GM12878 (cell line): Measurements from ENCODE around the gene OPN1SW. TPM values are rescaled to one million over a fixed set of nuclear protein-coding genes. Genes with fewer than 3 reads are reported as not detected.

ENCODE experiments used
- ATAC-seq: fragments of 200-7000 bp; cut with Tn5 transposase; 3 replicates; pipeline ENCODE4 v1.9.1; 2020; ENCODE audit warnings: mild to moderate bottlenecking, moderate library complexity
- BruUV-seq: library from RNA; stranded (reverse); fragments of 400-500 nt; replicated peaks from 2 replicates; lab custom pipeline; 2021; lab: Mats Ljungman, UMichigan
- CTCF ChIA-PET: fragments of 300-600 bp; sonication (Branson Sonifier 250); formaldehyde crosslinking; extraction: SDS; loops from one replicate; lab custom pipeline; 2021; ENCODE audit warnings: inconsistent platforms; lab: Yijun Ruan, JAX
- POLR2A ChIA-PET: fragments of 350-600 bp; formaldehyde crosslinking; extraction: SDS; loops from one replicate; lab custom pipeline; 2021; ENCODE audit warnings: inconsistent platforms; lab: Charles Lee
- RAD21 ChIA-PET: fragments of 300-600 bp; sonication (Branson Sonifier 250); formaldehyde crosslinking; loops from one replicate; lab custom pipeline; 2023; ENCODE audit warnings: antibody characterized with exemption; ENCODE audit not compliant: unreplicated experiment; lab: Charles Lee
- SMC1A ChIA-PET: fragments of 300-600 bp; sonication (Branson Sonifier 250); formaldehyde crosslinking; loops from one replicate; lab custom pipeline; 2023; ENCODE audit not compliant: unreplicated experiment, uncharacterized antibody; lab: Charles Lee
- DNase-seq: peaks from one replicate; pipeline ENCODE4 v3.0.0-alpha.2; 2011; ENCODE audit warnings: low read depth, low spot score
- FAIRE-seq: peaks from 3 replicates; lab custom pipeline; 2011; peaks lifted over from hg19 to GRCh38; lab: Jason Lieb, UNC
- H2AFZ ChIP-seq: 2 replicates; pipeline ENCODE4 v1.6.0; 2011; ENCODE audit warnings: low read depth, low read length, control low read depth; ENCODE audit not compliant: control insufficient read depth
- H3K27ac ChIP-seq: 2 replicates; pipeline ENCODE4 v1.5.1; 2011; ENCODE audit warnings: control low read depth; ENCODE audit not compliant: control insufficient read depth, insufficient read depth
- H3K27me3 ChIP-seq, 2 experiments: replicated peaks in 1 of 2; 2 replicates each; pipeline versions ENCODE4 v1.6.0 to v1.6.1; 2011; ENCODE audit warnings: low read length in 1 of 2; ENCODE audit not compliant: control insufficient read depth in 2 of 2, insufficient read depth in 2 of 2
- H3K36me3 ChIP-seq, 2 experiments: 2 replicates each; pipeline ENCODE4 v1.5.1; 2011; ENCODE audit warnings: low read length in 1 of 2; ENCODE audit not compliant: control insufficient read depth in 2 of 2, insufficient read depth in 2 of 2
- H3K4me1 ChIP-seq: 2 replicates; pipeline ENCODE4 v1.6.1; 2011; ENCODE audit warnings: mild to moderate bottlenecking, low read length, moderate library complexity, mixed read lengths; ENCODE audit not compliant: control insufficient read depth, insufficient read depth
- H3K4me2 ChIP-seq: 2 replicates; pipeline ENCODE4 v1.6.0; 2011; ENCODE audit warnings: control low read depth; ENCODE audit not compliant: control insufficient read depth, insufficient read depth
- H3K4me3 ChIP-seq: fragments of 200-600 bp; sonication (generic); 2 replicates; pipeline ENCODE4 v1.5.1; 2016
- H3K79me2 ChIP-seq: 2 replicates; pipeline ENCODE4 v1.6.0; 2011; ENCODE audit warnings: low read length; ENCODE audit not compliant: control insufficient read depth, insufficient read depth
- H3K9ac ChIP-seq: 2 replicates; pipeline ENCODE4 v1.8.0; 2011; ENCODE audit warnings: low read length, control low read depth, mixed read lengths; ENCODE audit not compliant: control insufficient read depth, insufficient read depth
- H3K9me3 ChIP-seq: replicated peaks from 3 replicates; pipeline ENCODE4 v1.5.1; 2011; ENCODE audit warnings: mild to moderate bottlenecking, low read length; ENCODE audit not compliant: control insufficient read depth, insufficient read depth
- H4K20me1 ChIP-seq: 2 replicates; pipeline ENCODE4 v1.6.0; 2011; ENCODE audit not compliant: control insufficient read depth, insufficient read depth
- BACH1 ChIP-seq: fragments of 450-650 bp; IDR thresholded peaks from 2 replicates; pipeline ENCODE4 v1.6.1; 2017; ENCODE audit warnings: mild to moderate bottlenecking, borderline replicate concordance
- BMI1 ChIP-seq: fragments of 450-650 bp; IDR thresholded peaks from 2 replicates; pipeline ENCODE4 v1.6.1; 2016; ENCODE audit warnings: mild to moderate bottlenecking, moderate library complexity, borderline replicate concordance
- CHD4 ChIP-seq: fragments of 200-600 bp; sonication (generic); IDR thresholded peaks from 2 replicates; pipeline ENCODE4 v1.6.1; 2016; ENCODE audit warnings: mild to moderate bottlenecking
- CREB1 ChIP-seq: IDR thresholded peaks from 2 replicates; pipeline ENCODE4 v1.6.1; 2012; ENCODE audit warnings: low read depth, mild to moderate bottlenecking, inconsistent platforms
- CREM ChIP-seq: IDR thresholded peaks from 2 replicates; pipeline ENCODE4 v1.6.1; 2014; ENCODE audit warnings: antibody characterized with exemption, low read depth
- FOXK2 ChIP-seq: fragments of 450-650 bp; IDR thresholded peaks from 2 replicates; pipeline ENCODE4 v1.6.1; 2017; ENCODE audit warnings: mild to moderate bottlenecking, moderate library complexity
- GABPA ChIP-seq: IDR thresholded peaks from 2 replicates; pipeline ENCODE4 v1.6.1; 2014; ENCODE audit warnings: antibody characterized with exemption, low read depth, mild to moderate bottlenecking, inconsistent platforms
- IKZF1 ChIP-seq: fragments of 450-650 bp; conservative IDR thresholded peaks from 2 replicates; pipeline ENCODE4 v1.6.1; 2017; ENCODE audit warnings: antibody characterized with exemption, mild to moderate bottlenecking
- JUNB ChIP-seq: IDR thresholded peaks from 2 replicates; pipeline ENCODE4 v1.6.1; 2016; ENCODE audit warnings: antibody characterized with exemption, mild to moderate bottlenecking
- KLF5 ChIP-seq: fragments of 450-650 bp; IDR thresholded peaks from 2 replicates; pipeline ENCODE4 v1.6.1; 2014; ENCODE audit warnings: mild to moderate bottlenecking; ENCODE audit not compliant: partially characterized antibody
- NRF1 ChIP-seq: conservative IDR thresholded peaks from 2 replicates; pipeline ENCODE4 v1.6.1; 2011; ENCODE audit warnings: mild to moderate bottlenecking, low read depth, low read length, improper control_type of control experiment
- PAX8 ChIP-seq: fragments of 450-650 bp; IDR thresholded peaks from 2 replicates; pipeline ENCODE4 v1.6.1; 2017; ENCODE audit warnings: mild to moderate bottlenecking, moderate library complexity
- RELA ChIP-seq: fragments of 450-650 bp; IDR thresholded peaks from 2 replicates; pipeline ENCODE4 v1.8.0; 2014; ENCODE audit warnings: borderline replicate concordance; ENCODE audit not compliant: partially characterized antibody
- SIX5 ChIP-seq: IDR thresholded peaks from 2 replicates; pipeline ENCODE4 v1.6.1; 2011; ENCODE audit warnings: mild to moderate bottlenecking, low read depth, low read length, moderate library complexity; ENCODE audit not compliant: severe bottlenecking
- SMARCA5 ChIP-seq: fragments of 450-650 bp; IDR thresholded peaks from 2 replicates; pipeline ENCODE4 v1.6.1; 2017; ENCODE audit warnings: mild to moderate bottlenecking
- TAF1 ChIP-seq: IDR thresholded peaks from 2 replicates; pipeline ENCODE4 v1.6.1; 2011; ENCODE audit warnings: mild to moderate bottlenecking, low read depth, low read length, borderline replicate concordance
- WRNIP1 ChIP-seq: IDR thresholded peaks from 2 replicates; pipeline ENCODE4 v1.6.1; 2011; ENCODE audit warnings: low read depth, low read length, improper control_type of control experiment, borderline replicate concordance
- WGBS: methylation state at CpG from one replicate; pipeline ENCODE4 v1.1.6; 2016; ENCODE audit warnings: low lambda C conversion rate; ENCODE audit not compliant: insufficient replicate concordance, insufficient coverage; ENCODE audit errors: missing lambda C conversion rate; 5-methylcytosine and 5-hydroxymethylcytosine counted together
- in situ Hi-C: fragments of 300-500 bp; cut with MboI; formaldehyde crosslinking; loops from 9 replicates; pipeline ENCODE4 v1.14.3; 2018; ENCODE audit warnings: mixed read lengths
- intact Hi-C: fragments of 100-400 bp; cut with micrococcal nuclease; formaldehyde crosslinking; loops from one replicate; pipeline ENCODE4 v1.14.2; 2022; ENCODE audit not compliant: unreplicated experiment
- polyA plus RNA-seq, 11 experiments: library from polyadenylated mRNA; depleted of rRNA in 4 of 11; unstranded in 6 of 11; stranded (reverse) in 5 of 11; fragments of >200 nt; fragmentation: Nextera tagmentation in 4 of 11; fragmentation: Illumina TruSeq in 1 of 11; extraction: Ambion mirVana in 4 of 11; extraction: Trizol in 1 of 11; gene quantifications; 1 replicate in 1 of 11; 2 replicates in 10 of 11; pipeline versions ENCODE4 v1.2.1 to v1.2.3, GENCODE V29; 2011 to 2016; ENCODE audit warnings: inconsistent platforms in 2 of 11, missing spikeins in 2 of 11, low read depth in 1 of 11
- total RNA-seq, 4 experiments: library from RNA; depleted of rRNA in 3 of 4; stranded (reverse); fragments of >200 nt in 3 of 4; fragmentation: Illumina TruSeq in 1 of 4; extraction: Trizol in 1 of 4; gene quantifications; 2 replicates each; pipeline versions ENCODE4 v1.2.1 to v1.2.3, GENCODE V29; 2013 to 2021
- TF ChIP-seq, protein P1 (sequence below): fragments of 450-650 bp; IDR thresholded peaks from 2 replicates; pipeline ENCODE4 v1.6.1; 2017; ENCODE audit warnings: mild to moderate bottlenecking
- TF ChIP-seq, protein P2 (sequence below): IDR thresholded peaks from 2 replicates; pipeline ENCODE4 v1.6.1; 2011; ENCODE audit warnings: borderline replicate concordance, low read depth, mild to moderate bottlenecking, moderate library complexity, mixed read lengths, low read length; ENCODE audit not compliant: insufficient read depth; ENCODE audit errors: extremely low read length
- TF ChIP-seq, protein P3 (sequence below): IDR thresholded peaks from 2 replicates; pipeline ENCODE4 v1.6.1; 2012; ENCODE audit warnings: low read depth, low read length, improper control_type of control experiment
- TF ChIP-seq, protein P4 (sequence below): fragments of 450-650 bp; IDR thresholded peaks from 2 replicates; pipeline ENCODE4 v1.6.1; 2017; ENCODE audit warnings: mild to moderate bottlenecking, low read depth, inconsistent platforms; ENCODE audit not compliant: poor library complexity, severe bottlenecking

OPN1SW gene
- total and polyA plus RNA-seq, 10 of the 15 experiments (the other 5 are each of a cell fraction or from before 2014, with no cell fraction given) = 0.11 to 0.35 (median 0.19) TPM; not detected in 6

DNA sequence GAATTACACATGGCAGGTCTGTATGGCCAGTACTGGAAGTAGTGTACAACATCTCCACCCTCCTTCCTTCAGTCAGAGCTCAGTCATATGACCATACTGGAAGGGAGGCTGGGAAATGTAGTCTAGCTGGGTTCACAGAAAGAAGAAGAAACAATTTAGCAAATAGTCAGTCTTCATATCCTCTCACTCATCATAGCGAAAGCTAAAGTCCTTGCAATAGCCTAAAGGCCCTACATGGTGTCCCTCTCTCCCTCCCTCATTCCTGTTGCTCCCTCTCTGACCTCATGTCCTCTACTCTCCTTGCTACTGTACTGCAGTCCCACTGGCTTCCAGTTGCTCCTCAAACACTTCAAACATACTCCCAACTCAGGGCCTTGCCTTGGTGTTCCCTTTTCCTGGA is 40.7 kb downstream of the OPN1SW start:
- H2AFZ ChIP-seq = peak overlapping the region; percentile 29; the same call in 1 of the 2 replicates
- ATAC-seq = no peak
- POLR2A ChIA-PET = interaction anchor here (0.6 to 1.0 kb wide), 2 partner anchors 10 to 33 kb away, joined by 3 to 4 read pairs; no protein-coding TSS in a partner anchor
- no peak overlapping the region for H3K9ac ChIP-seq
- 45% methylated on average over 1 of the region's 1 CpG for WGBS
- H4K20me1 ChIP-seq = no peaks in the 10 kb centered on the region
- intact Hi-C loops = loop anchor here (5.0 kb wide), 1 partner anchor 127 kb away; the partner anchor contains the start of gene ATP6V1F
- no peak overlapping the region for H3K4me2 ChIP-seq
- CTCF ChIA-PET = interaction anchor here (0.9 kb wide), 1 partner anchor 15 kb away, joined by 3 read pairs; no protein-coding TSS in a partner anchor
- no peak for DNase-seq
- no peak overlapping the region for H3K27ac ChIP-seq
- in situ Hi-C loops = no loop called here
- SMC1A ChIA-PET = interaction anchor here (0.7 to 1.3 kb wide), 2 partner anchors 27 to 30 kb away, joined by 3 read pairs; no protein-coding TSS in a partner anchor
- H3K4me3 ChIP-seq = no peak overlapping the region
- H3K4me1 ChIP-seq = no peaks in the 10 kb centered on the region
- BruUV-seq = no TSS peak
- no peaks in the 10 kb centered on the region for H3K9me3 ChIP-seq
- H3K27me3 ChIP-seq = no peaks in the 10 kb centered on the region; a peak in 1 of 4 replicates
- FAIRE-seq = no peak
- RAD21 ChIA-PET = interaction anchor here (1.0 kb wide), 1 partner anchor 12 kb away, joined by 3 read pairs; no protein-coding TSS in a partner anchor
- H3K36me3 ChIP-seq = no peaks in the 10 kb centered on the region
- peaks cover 9% of the 10 kb centered on the region for H3K79me2 ChIP-seq
- TF ChIP-seq, protein P1, sequence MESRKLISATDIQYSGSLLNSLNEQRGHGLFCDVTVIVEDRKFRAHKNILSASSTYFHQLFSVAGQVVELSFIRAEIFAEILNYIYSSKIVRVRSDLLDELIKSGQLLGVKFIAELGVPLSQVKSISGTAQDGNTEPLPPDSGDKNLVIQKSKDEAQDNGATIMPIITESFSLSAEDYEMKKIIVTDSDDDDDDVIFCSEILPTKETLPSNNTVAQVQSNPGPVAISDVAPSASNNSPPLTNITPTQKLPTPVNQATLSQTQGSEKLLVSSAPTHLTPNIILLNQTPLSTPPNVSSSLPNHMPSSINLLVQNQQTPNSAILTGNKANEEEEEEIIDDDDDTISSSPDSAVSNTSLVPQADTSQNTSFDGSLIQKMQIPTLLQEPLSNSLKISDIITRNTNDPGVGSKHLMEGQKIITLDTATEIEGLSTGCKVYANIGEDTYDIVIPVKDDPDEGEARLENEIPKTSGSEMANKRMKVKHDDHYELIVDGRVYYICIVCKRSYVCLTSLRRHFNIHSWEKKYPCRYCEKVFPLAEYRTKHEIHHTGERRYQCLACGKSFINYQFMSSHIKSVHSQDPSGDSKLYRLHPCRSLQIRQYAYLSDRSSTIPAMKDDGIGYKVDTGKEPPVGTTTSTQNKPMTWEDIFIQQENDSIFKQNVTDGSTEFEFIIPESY = no peak
- TF ChIP-seq JUNB = no peak
- peak; percentile 58 for TF ChIP-seq SIX5
- TF ChIP-seq, protein P2, sequence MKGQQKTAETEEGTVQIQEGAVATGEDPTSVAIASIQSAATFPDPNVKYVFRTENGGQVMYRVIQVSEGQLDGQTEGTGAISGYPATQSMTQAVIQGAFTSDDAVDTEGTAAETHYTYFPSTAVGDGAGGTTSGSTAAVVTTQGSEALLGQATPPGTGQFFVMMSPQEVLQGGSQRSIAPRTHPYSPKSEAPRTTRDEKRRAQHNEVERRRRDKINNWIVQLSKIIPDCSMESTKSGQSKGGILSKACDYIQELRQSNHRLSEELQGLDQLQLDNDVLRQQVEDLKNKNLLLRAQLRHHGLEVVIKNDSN = no peak
- no peak for TF ChIP-seq RELA
- TF ChIP-seq PAX8 = no peak
- TF ChIP-seq CREB1 = no peak
- no peak for TF ChIP-seq BACH1
- TF ChIP-seq FOXK2 = no peak
- TF ChIP-seq, protein P3, sequence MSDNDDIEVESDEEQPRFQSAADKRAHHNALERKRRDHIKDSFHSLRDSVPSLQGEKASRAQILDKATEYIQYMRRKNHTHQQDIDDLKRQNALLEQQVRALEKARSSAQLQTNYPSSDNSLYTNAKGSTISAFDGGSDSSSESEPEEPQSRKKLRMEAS = no peak
- TF ChIP-seq CHD4 = no peak
- TF ChIP-seq CREM = no peak
- TF ChIP-seq BMI1 = no peak
- no peak for TF ChIP-seq SMARCA5
- no peak for TF ChIP-seq NRF1
- no peak for TF ChIP-seq TAF1
- no peak for TF ChIP-seq WRNIP1
- TF ChIP-seq, protein P4, sequence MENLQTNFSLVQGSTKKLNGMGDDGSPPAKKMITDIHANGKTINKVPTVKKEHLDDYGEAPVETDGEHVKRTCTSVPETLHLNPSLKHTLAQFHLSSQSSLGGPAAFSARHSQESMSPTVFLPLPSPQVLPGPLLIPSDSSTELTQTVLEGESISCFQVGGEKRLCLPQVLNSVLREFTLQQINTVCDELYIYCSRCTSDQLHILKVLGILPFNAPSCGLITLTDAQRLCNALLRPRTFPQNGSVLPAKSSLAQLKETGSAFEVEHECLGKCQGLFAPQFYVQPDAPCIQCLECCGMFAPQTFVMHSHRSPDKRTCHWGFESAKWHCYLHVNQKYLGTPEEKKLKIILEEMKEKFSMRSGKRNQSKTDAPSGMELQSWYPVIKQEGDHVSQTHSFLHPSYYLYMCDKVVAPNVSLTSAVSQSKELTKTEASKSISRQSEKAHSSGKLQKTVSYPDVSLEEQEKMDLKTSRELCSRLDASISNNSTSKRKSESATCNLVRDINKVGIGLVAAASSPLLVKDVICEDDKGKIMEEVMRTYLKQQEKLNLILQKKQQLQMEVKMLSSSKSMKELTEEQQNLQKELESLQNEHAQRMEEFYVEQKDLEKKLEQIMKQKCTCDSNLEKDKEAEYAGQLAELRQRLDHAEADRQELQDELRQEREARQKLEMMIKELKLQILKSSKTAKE = no peak
- TF ChIP-seq KLF5 = no peak
- no peak for TF ChIP-seq GABPA
- no peak for TF ChIP-seq IKZF1
